Uterus (tissue), 4 donors: Measurements from ENCODE around the gene RIPOR3. TPM values are rescaled to one million over a fixed set of nuclear protein-coding genes. Genes with fewer than 3 reads are reported as not detected.

Experiments used
- DNase-seq, 2 donors: peaks; one replicate each; pipeline ENCODE4 v3.0.0-alpha.2; 2019 to 2020
- H3K27ac ChIP-seq, 2 donors: fragments of 200-600 bp; sonication (generic); 1 replicate in 1 of 2; 2 replicates in 1 of 2; pipeline ENCODE4 v1.5.1; 2016 to 2018
- H3K27me3 ChIP-seq, 2 donors: fragments of 200-600 bp; sonication (generic); one replicate each; pipeline ENCODE4 v1.5.1; 2018 to 2019; ENCODE audit warnings: control low read depth in 1 of 2
- H3K36me3 ChIP-seq, 2 donors: fragments of 200-600 bp; sonication (generic); one replicate each; pipeline ENCODE4 v1.5.1; 2019; ENCODE audit warnings: control low read depth in 1 of 2
- H3K4me1 ChIP-seq, 2 donors: fragments of 200-600 bp; sonication (generic); one replicate each; pipeline ENCODE4 v1.5.1; 2018 to 2019; ENCODE audit warnings: control low read depth in 1 of 2
- H3K4me3 ChIP-seq, 2 donors: fragments of 200-600 bp; sonication (generic); 1 replicate in 1 of 2; 2 replicates in 1 of 2; pipeline ENCODE4 v1.5.1; 2018 to 2019; ENCODE audit warnings: mild to moderate bottlenecking in 1 of 2
- H3K9me3 ChIP-seq, 2 donors: fragments of 200-600 bp; sonication (generic); one replicate each; pipeline ENCODE4 v1.5.1; 2019; ENCODE audit warnings: control low read depth in 1 of 2
- CTCF ChIP-seq, 4 experiments: fragments of 200-600 bp in 2 of 4; fragments of 450-650 bp in 2 of 4; sonication (generic) in 2 of 4; IDR thresholded peaks; one replicate each; pipeline ENCODE4 v1.5.1; 2016 to 2019; ENCODE audit warnings: antibody characterized with exemption in 4 of 4, mild to moderate bottlenecking in 2 of 4, moderate library complexity in 1 of 4
- POLR2A ChIP-seq, 2 donors: fragments of 450-650 bp; IDR thresholded peaks; one replicate each; pipeline ENCODE4 v1.6.1; 2016; ENCODE audit warnings: antibody characterized with exemption in 2 of 2, mild to moderate bottlenecking in 1 of 2, moderate library complexity in 1 of 2
- intact Hi-C: fragments of 100-400 bp; cut with DNase I; formaldehyde crosslinking; loops from one replicate; pipeline ENCODE4 v1.15.1; 2023; ENCODE audit warnings: low total_unique reads
- total RNA-seq, 4 donors: library from RNA; depleted of rRNA in 3 of 4; stranded (reverse); fragments of >200 nt in 3 of 4; gene quantifications; one replicate each; pipeline versions ENCODE4 v1.1.0 to v1.2.4, GENCODE V29; 2014 to 2023
- donor health status: DM: yes; HTN: yes; CAD: no.

RIPOR3 gene
- total RNA-seq, 4 donors from 2014 or later = 9.1 to 85.4 (median 17.8) TPM

DNA sequence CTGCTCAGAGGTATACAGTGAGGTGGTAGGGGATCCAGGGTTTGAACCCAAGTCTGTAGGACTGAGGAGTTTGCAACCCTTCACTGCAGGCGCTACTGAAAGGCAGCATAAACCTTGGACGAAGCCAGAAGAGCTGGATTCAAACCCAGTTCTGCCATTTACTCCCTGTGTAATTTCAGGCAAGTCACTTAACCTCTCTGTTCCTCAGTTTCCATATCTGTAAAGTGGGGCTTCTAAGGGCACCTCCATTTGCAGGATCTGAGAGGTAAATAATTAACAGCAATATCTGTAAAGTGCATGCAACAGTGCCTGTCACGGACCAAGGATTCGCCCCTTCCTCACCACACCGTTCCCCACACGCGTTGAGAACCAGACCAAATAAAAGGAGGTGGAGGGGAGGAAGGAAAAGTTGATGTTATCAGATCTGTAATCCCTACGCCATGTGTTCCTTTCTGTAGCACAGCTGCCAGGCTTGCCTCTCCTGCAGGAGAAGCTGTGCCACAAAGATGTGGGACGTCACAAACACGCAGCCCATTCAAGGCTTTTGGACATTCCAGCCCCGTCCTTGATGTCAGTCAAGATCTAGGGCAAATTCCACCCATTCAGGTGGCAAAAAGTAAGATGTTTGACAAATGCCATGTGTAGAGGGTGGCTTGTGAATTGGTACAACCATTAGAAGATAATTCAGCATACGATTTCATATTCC lies 9.8 kb downstream of the RIPOR3 start:
- peaks cover 0 to 4% of the 10 kb centered on the region in 2 donors for H3K4me1 ChIP-seq
- TF ChIP-seq CTCF (IDR thresholded peaks at IDR 0.05) = no peak
- intact Hi-C loops = no loop called here
- H3K9me3 ChIP-seq = no peaks in the 10 kb centered on the region
- H3K36me3 ChIP-seq = no peaks in the 10 kb centered on the region
- no peak overlapping the region for H3K27ac ChIP-seq
- H3K4me3 ChIP-seq = no peak overlapping the region
- no peak for DNase-seq
- no peaks in the 10 kb centered on the region for H3K27me3 ChIP-seq

GRCh38 chr20:50680105-50680960 lies 11.0 kb downstream of the RIPOR3 start:
- H3K27me3 ChIP-seq = no peaks in the 10 kb centered on the region
- H3K4me1 ChIP-seq = peaks cover 1 to 4% of the 10 kb centered on the region in 2 donors
- H3K9me3 ChIP-seq = no peaks in the 10 kb centered on the region
- H3K27ac ChIP-seq = peak overlapping the region; percentile 73 to 77
- no peak overlapping the region for H3K4me3 ChIP-seq
- H3K36me3 ChIP-seq = no peaks in the 10 kb centered on the region
- intact Hi-C loops = no loop called here
- DNase-seq = peak; percentile 71 to 78
- TF ChIP-seq POLR2A (IDR thresholded peaks at IDR 0.05) (no peak), CTCF (IDR thresholded peaks at IDR 0.05) (no peak)

GRCh38 chr20:50679753-50680104 lies 11.6 kb downstream of the RIPOR3 start:
- intact Hi-C loops = no loop called here
- H3K27ac ChIP-seq = peak overlapping the region; percentile 73 to 77

DNA sequence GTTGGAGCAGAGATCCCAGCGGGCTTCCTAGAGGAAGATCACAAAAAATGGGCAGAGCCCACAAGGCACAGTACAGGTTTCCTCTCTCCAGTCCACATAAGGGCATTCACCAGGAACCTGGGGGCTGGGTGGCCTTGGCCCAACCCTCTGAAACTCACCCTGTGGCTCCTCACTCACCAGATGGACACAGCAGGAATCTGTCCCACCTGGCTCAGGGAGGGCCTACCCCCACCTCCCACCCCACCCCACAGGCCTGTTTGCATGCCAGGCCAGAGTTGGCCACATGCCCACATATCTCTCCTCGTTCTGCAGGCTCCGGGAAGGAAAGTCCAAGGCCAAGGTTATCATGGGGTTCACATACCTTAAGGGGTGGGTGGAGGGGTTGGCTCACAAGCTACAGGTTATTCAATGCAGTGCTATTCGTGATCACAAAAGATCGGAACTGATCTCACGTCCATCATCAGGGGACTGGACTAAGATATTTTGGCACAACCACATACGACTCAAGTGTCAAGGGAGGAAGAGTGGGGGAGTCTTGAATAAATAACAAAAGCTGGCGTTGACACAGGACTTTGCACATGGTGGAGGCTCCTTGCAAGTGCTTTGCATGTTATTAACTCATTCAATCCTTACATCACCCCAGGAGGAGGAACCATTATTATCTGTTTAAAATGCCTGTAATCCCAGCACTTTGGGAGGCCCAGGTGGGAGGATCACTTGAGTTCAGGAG lies 13.0 kb downstream of the RIPOR3 start:
- intact Hi-C loops = no loop called here
- no peaks in the 10 kb centered on the region for H3K36me3 ChIP-seq
- H3K4me1 ChIP-seq = peaks cover 9 to 12% of the 10 kb centered on the region in 2 donors
- DNase-seq = peak in 1 of 2 donors; percentile 38
- no peak overlapping the region for H3K4me3 ChIP-seq
- H3K27ac ChIP-seq = peak overlapping the region; percentile 64 to 69
- TF ChIP-seq CTCF (IDR thresholded peaks at IDR 0.05) (no peak), POLR2A (IDR thresholded peaks at IDR 0.05) (no peak)
- H3K27me3 ChIP-seq = no peaks in the 10 kb centered on the region
- H3K9me3 ChIP-seq = no peaks in the 10 kb centered on the region

More at GRCh38 chr20:50679753-50680104, 11.6 kb downstream of the RIPOR3 start:
- Histone ChIP-seq H3K4me3 (no peak overlapping the region), H3K27me3 (no peaks in the 10 kb centered on the region), H3K9me3 (no peaks in the 10 kb centered on the region), H3K36me3 (no peaks in the 10 kb centered on the region), H3K4me1 (peaks cover 4 to 7% of the 10 kb centered on the region in 2 donors)
- DNase-seq = no peak
- no peak for TF ChIP-seq CTCF (IDR thresholded peaks at IDR 0.05)
- no peak for TF ChIP-seq POLR2A (IDR thresholded peaks at IDR 0.05)
